Activated CD8-positive, alpha-beta T cell treated with anti-CD3 and anti-CD28 coated beads for 36 hours (primary cell): ENCODE results near the gene OLFM1. TPM values are rescaled to one million over a fixed set of nuclear protein-coding genes. Genes with fewer than 3 reads are reported as not detected.

Experiments used
- ATAC-seq: fragments of 200-7000 bp; cut with Tn5 transposase; one replicate; pipeline ENCODE4 v1.10.0; 2021; ENCODE audit warnings: mild to moderate bottlenecking, moderate library complexity
- CTCF ChIA-PET: fragments of 350-600 bp; sonication (Branson Sonifier 250); formaldehyde crosslinking; loops from one replicate; lab custom pipeline; 2021; ENCODE audit warnings: antibody characterized with exemption; lab: Charles Lee
- POLR2A ChIA-PET: fragments of 350-600 bp; sonication (Branson Sonifier 250); formaldehyde crosslinking; loops from one replicate; lab custom pipeline; 2021; ENCODE audit warnings: antibody characterized with exemption; lab: Charles Lee
- DNase-seq: peaks from one replicate; pipeline ENCODE4 v3.0.0-alpha.2; 2020
- H3K27ac Mint-ChIP-seq: one replicate; pipeline ENCODE4 v1.8.0; 2021; ENCODE audit warnings: mild to moderate bottlenecking, mixed read lengths
- H3K27me3 Mint-ChIP-seq: one replicate; pipeline ENCODE4 v1.8.0; 2021; ENCODE audit warnings: mixed read lengths
- H3K36me3 Mint-ChIP-seq: one replicate; pipeline ENCODE4 v1.8.0; 2021; ENCODE audit warnings: low read depth, mixed read lengths
- H3K4me1 Mint-ChIP-seq: one replicate; pipeline ENCODE4 v1.8.0; 2021; ENCODE audit warnings: low read depth, mixed read lengths
- H3K4me3 Mint-ChIP-seq: one replicate; pipeline ENCODE4 v1.8.0; 2021; ENCODE audit warnings: mild to moderate bottlenecking, moderate library complexity, mixed read lengths
- H3K9me3 Mint-ChIP-seq: one replicate; pipeline ENCODE4 v1.8.0; 2021; ENCODE audit warnings: mixed read lengths
- CTCF ChIP-seq: fragments of 200-600 bp; IDR thresholded peaks from one replicate; pipeline ENCODE4 v1.8.0; 2022; ENCODE audit warnings: antibody characterized with exemption, mild to moderate bottlenecking
- intact Hi-C: fragments of 100-400 bp; cut with micrococcal nuclease; formaldehyde crosslinking; loops from one replicate; pipeline ENCODE4 v1.10.0; 2022
- total RNA-seq, 2 experiments: library from RNA; stranded (reverse); gene quantifications; one replicate each; pipeline ENCODE4 v1.2.3, GENCODE V29; 2021

OLFM1 gene
- total RNA-seq, 2 experiments from 2014 or later: not detected

DNA sequence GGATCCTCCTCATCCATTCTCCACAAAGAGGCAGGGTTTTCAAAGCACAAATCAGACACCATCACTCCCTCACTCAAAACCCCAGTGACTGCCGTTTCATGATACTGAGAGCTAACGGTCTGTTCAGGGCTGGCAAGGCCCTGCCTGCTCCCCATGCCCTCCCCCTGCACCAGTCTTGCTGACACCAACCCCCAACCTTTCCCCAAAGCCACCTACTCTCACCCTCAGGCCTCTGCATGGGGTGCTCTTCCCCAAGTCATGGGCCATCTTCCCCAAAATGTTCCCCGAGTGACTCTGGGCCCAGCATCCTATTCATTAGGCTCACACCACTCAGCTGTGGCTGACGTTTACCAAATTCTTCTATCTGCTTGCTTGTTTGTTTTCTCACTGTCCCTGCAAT is 21.7 kb upstream of the OLFM1 start:
- intact Hi-C loops: no loop called here
- DNase-seq (no peak), ATAC-seq (no peak)
- CTCF ChIA-PET: no interaction called here
- POLR2A ChIA-PET: no interaction called here
- TF ChIP-seq CTCF: no peak
- Mint-ChIP-seq H3K36me3 (no peaks in the 10 kb centered on the region), H3K9me3 (peaks cover 9% of the 10 kb centered on the region), H3K27ac (no peak overlapping the region), H3K27me3 (peaks cover 2% of the 10 kb centered on the region), H3K4me3 (no peak overlapping the region), H3K4me1 (no peaks in the 10 kb centered on the region)

DNA sequence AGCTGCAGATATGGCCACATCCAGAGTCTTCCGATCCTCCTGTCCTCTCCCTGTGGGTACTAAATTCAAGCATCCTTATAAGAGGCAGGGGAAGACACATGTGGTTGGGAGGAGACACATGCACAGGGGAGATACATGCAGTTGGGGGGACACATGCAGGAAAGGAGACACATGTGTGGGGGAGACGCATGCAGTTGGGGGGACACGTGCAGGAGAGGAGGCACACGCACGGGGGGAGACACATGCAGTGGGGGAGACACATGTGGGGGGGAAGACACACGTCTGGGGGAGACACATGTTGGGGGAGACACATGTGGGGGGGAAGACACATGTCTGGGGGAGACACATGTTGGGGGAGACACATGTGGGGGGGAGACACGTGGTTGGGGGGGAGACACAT is 21.2 kb upstream of the OLFM1 start:
- H3K36me3 Mint-ChIP-seq: no peaks in the 10 kb centered on the region
- peaks cover 2% of the 10 kb centered on the region for H3K27me3 Mint-ChIP-seq
- H3K27ac Mint-ChIP-seq: no peak overlapping the region

GRCh38 chr9:135067096-135067710 is 20.3 kb upstream of the OLFM1 start:
- ATAC-seq (no peak), DNase-seq (no peak)
- POLR2A ChIA-PET: no interaction called here
- Mint-ChIP-seq H3K27me3 (peaks cover 2% of the 10 kb centered on the region), H3K27ac (no peak overlapping the region), H3K4me3 (no peak overlapping the region), H3K36me3 (no peaks in the 10 kb centered on the region), H3K4me1 (no peaks in the 10 kb centered on the region), H3K9me3 (peaks cover 9% of the 10 kb centered on the region)
- intact Hi-C loops: no loop called here
- no peak for TF ChIP-seq CTCF
- CTCF ChIA-PET: no interaction called here

More for the DNA sequence above, 21.2 kb upstream of the OLFM1 start:
- intact Hi-C loops: no loop called here
- no peak for TF ChIP-seq CTCF
- no peak for ATAC-seq
- Mint-ChIP-seq H3K9me3 (peaks cover 9% of the 10 kb centered on the region), H3K4me1 (no peaks in the 10 kb centered on the region), H3K4me3 (no peak overlapping the region)
- CTCF ChIA-PET: no interaction called here
- POLR2A ChIA-PET: no interaction called here
- DNase-seq: no peak

DNA sequence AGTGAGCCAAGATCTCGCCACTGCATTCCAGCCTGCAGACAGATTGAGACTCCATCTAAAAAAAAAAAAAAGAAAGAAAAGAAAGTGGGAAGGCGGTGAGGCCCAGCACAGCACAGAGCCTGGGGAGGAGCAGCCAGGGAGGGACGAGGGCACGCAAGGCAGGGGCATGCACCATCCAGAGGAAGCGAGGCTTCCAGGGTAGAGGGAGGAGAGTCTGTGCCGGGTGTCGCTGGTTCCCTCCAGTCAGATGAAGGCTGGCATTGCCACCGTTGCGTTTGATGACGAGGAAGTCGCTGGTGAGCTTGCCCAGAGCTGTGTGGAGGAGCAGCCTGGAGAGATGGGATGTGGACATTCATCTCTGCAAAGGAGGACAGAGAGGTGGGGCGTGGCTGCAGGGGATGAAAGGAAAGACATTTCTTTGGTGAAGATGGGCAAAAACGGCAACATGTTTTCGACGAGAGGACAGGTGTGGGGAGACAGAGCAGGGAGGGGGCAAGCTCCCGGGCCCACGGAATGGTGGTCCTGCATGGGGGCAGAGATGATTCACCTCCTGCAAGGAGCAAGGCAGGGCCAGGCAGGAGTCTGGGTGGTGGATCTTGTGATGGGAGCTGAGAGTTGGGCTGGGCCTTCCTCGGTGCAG is 18.6 kb upstream of the OLFM1 start:
- ATAC-seq (no peak), DNase-seq (no peak)
- Mint-ChIP-seq H3K36me3 (no peaks in the 10 kb centered on the region), H3K4me1 (no peaks in the 10 kb centered on the region), H3K27me3 (peaks cover 4% of the 10 kb centered on the region), H3K4me3 (no peak overlapping the region), H3K9me3 (peaks cover 9% of the 10 kb centered on the region), H3K27ac (no peak overlapping the region)
- no peak for TF ChIP-seq CTCF
- intact Hi-C loops: no loop called here
- CTCF ChIA-PET: no interaction called here
- POLR2A ChIA-PET: no interaction called here

- H3K9me3 Mint-ChIP-seq: peaks cover 3% of the 10 kb centered on the region
- peaks cover 7% of the 10 kb centered on the region for H3K27me3 Mint-ChIP-seq
- ChIA-PET POLR2A (interaction anchor here (0.9 kb wide), 1 partner anchor 14 kb away, joined by 3 read pairs; no protein-coding TSS in a partner anchor), CTCF (no interaction called here)
- DNase-seq (no peak), ATAC-seq (no peak)
- H3K36me3 Mint-ChIP-seq: no peaks in the 10 kb centered on the region
- no peak overlapping the region for H3K27ac Mint-ChIP-seq
- TF ChIP-seq CTCF: no peak
- H3K4me1 Mint-ChIP-seq: peaks cover under 1% of the 10 kb centered on the region
- no peak overlapping the region for H3K4me3 Mint-ChIP-seq
- intact Hi-C loops: no loop called here
Observed at GRCh38 chr9:135069558-135070197, 17.8 kb upstream of the OLFM1 start.
